ENCODE data around the gene SLC25A10.

Gene SLC25A10

GRCh38 chr17:81686614-81687013 lies 25.5 kb upstream of the SLC25A10 start:
- in situ Hi-C loops (cut with MboI; ENCODE audit: low sequenced_read_pairs): no loop called here

GRCh38 chr17:81687770-81688541 lies 24.1 kb upstream of the SLC25A10 start:
- in situ Hi-C loops (cut with MboI; ENCODE audit: low sequenced_read_pairs): no loop called here

DNA sequence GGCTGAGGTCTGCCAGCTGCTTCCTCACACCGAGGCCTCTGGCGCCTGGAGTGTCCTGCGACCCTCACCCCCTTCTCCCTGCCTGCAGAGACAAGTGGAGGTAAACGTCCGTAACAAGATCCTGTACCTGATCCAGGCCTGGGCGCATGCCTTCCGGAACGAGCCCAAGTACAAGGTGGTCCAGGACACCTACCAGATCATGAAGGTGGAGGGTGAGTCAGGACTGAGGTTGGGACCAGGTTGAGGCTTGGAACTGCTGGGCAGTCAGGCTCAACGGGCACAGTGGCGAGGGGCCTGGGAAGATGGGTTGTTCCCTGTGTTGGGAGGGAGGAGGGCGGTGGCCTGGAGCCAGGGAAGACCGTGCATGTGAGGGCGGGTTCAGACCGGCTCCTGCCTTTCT lies 23.5 kb upstream of the SLC25A10 start:
- in situ Hi-C loops (cut with MboI; ENCODE audit: low sequenced_read_pairs): no loop called here

DNA sequence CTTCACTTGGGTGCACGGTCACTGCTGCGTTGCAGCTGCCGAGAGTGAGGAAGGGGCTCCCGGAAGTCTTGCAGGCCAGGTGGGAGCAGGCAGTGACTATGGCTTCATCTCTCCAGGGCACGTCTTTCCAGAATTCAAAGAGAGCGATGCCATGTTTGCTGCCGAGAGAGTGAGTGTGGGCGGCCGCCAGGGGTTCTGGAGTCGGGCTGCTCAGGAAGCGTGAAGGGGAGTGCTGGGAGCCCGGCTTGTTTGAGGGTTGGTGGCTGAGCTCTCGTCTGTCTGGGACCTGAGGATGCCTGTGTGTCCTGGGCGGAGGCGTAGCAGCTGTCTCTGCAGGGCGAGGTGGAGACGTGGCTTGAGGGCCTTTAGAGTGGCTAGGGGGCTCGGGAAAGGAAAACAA lies 22.0 kb upstream of the SLC25A10 start:
- in situ Hi-C loops (cut with MboI; ENCODE audit: low sequenced_read_pairs): no loop called here

GRCh38 chr17:81690549-81690948 lies 21.5 kb upstream of the SLC25A10 start:
- in situ Hi-C loops (cut with MboI; ENCODE audit: low sequenced_read_pairs): no loop called here

GRCh38 chr17:81691196-81691595 lies 20.9 kb upstream of the SLC25A10 start:
- in situ Hi-C loops (cut with MboI; ENCODE audit: low sequenced_read_pairs): no loop called here

- in situ Hi-C loops (cut with MboI; ENCODE audit: low sequenced_read_pairs): no loop called here
These were observed 20.5 kb upstream of the SLC25A10 start for GRCh38 chr17:81691608-81692007.

DNA sequence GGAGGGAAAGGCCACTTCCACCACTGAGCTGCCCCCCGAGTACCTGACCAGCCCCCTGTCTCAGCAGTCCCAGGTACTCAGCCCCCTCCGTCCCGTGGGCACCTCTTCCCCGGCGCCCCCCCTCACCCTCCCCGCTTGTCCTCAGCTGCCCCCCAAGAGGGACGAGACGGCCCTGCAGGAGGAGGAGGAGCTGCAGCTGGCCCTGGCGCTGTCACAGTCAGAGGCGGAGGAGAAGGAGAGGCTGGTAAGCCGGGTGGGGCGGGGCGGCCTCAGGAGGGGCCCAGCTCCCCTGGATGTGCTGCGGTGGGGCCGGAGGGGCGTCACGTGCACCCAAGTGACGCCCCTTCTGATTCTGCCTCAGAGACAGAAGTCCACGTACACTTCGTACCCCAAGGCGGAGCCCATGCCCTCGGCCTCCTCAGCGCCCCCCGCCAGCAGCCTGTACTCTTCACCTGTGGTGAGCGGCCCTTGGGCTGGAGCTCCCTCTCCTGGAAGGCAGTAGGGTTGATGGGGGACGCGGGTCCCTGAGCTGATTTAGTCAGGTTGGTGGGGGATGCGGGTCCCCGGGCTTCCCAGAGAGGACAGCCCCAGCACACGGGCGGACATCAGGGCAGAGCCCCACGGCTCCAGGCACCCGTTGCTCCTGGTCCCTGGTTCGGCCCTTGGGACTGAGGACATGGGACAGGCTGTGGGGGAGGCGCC lies 18.4 kb upstream of the SLC25A10 start:
- in situ Hi-C loops (cut with MboI; ENCODE audit: low sequenced_read_pairs): no loop called here

- in situ Hi-C loops (cut with MboI; ENCODE audit: low sequenced_read_pairs): no loop called here
These were observed 17.3 kb upstream of the SLC25A10 start for GRCh38 chr17:81694810-81695209.

- in situ Hi-C loops (cut with MboI; ENCODE audit: low sequenced_read_pairs): no loop called here
These were observed 16.9 kb upstream of the SLC25A10 start for GRCh38 chr17:81695211-81695610.

DNA sequence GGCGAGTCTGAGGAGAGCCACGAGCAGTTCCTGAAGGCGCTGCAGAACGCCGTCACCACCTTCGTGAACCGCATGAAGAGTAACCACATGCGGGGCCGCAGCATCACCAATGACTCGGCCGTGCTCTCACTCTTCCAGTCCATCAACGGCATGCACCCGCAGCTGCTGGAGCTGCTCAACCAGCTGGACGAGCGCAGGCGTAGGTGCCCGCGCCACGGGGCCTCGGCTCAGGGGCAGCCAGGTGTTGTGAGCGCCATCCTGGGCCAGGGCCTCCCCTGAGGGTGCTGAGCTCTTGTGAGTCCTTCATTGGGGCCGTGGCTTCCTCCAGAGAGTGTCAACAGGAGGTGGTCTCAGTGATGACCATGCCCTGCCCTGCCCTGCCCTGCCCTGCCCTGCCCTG lies 16.3 kb upstream of the SLC25A10 start:
- in situ Hi-C loops (cut with MboI; ENCODE audit: low sequenced_read_pairs): no loop called here

DNA sequence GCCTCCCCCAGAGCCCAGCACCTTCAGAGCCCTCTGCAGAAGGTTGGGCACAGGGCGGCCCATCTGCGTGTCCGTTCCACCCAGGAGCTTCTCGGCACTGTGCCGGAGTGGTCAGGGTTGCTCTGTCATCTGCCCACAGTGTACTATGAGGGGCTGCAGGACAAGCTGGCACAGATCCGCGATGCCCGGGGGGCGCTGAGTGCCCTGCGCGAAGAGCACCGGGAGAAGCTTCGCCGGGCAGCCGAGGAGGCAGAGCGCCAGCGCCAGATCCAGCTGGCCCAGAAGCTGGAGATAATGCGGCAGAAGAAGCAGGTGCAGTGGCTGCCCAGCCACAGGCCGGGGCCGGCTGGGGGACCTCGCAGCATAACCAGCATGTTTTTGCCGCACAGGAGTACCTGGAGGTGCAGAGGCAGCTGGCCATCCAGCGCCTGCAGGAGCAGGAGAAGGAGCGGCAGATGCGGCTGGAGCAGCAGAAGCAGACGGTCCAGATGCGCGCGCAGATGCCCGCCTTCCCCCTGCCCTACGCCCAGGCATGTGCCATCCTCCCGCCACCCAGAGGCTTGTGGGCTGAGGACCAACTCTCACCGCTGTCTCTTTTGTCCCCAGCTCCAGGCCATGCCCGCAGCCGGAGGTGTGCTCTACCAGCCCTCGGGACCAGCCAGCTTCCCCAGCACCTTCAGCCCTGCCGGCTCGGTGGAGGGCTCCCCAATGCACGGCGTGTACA lies 15.7 kb upstream of the SLC25A10 start:
- in situ Hi-C loops (cut with MboI; ENCODE audit: low sequenced_read_pairs): no loop called here

DNA sequence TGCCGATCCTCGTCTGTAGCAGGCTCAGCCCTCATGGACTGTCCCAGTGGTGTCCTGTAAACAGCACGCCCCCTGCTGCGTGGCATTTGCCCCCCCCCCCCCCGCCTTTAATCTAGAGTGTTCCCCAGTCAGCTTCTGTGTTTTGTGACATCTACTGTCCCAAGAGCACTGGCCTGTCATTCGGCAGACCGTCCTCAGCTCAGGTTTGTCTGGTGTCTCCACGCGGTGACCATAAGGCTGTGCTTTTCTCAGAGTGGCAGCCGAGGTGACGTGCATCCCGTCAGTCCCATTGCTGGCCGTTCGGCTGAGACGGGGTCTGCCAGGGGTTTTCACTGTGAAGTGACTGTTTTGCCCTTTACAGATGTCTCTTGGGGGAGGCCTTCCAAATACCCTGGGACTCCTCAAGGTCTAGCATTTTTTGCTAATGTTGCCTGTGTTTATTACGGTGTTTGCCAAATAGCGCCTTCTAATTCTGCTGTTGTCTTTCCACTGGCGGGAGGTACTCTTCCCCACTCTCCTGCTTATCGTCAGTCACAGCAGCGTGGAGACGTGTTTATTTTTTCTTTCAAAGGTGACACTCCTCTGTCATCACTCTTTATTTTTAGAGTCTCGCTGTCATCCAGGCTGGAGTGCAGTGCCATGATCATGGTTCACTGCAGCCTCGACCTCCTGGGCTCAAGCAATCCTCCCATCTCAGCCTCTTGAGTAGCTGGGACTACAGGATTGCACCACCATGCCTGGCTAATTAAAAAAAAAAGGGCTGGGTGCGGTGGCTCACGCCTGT lies 14.6 kb upstream of the SLC25A10 start:
- in situ Hi-C loops (cut with MboI; ENCODE audit: low sequenced_read_pairs): no loop called here

- in situ Hi-C loops (cut with MboI; ENCODE audit: low sequenced_read_pairs): no loop called here
These were observed 11.5 kb upstream of the SLC25A10 start for GRCh38 chr17:81700353-81701287.

- in situ Hi-C loops (cut with MboI; ENCODE audit: low sequenced_read_pairs): no loop called here
These were observed 10.6 kb upstream of the SLC25A10 start for GRCh38 chr17:81701288-81702071.

- in situ Hi-C loops (cut with MboI; ENCODE audit: low sequenced_read_pairs): no loop called here
These were observed 8.9 kb upstream of the SLC25A10 start, which contains the start of gene MRPL12 for GRCh38 chr17:81702934-81703746. Gene MRPL12 (plus strand): TSS chr17:81703367. CDS start chr17:81703502, 135 bp downstream.

DNA sequence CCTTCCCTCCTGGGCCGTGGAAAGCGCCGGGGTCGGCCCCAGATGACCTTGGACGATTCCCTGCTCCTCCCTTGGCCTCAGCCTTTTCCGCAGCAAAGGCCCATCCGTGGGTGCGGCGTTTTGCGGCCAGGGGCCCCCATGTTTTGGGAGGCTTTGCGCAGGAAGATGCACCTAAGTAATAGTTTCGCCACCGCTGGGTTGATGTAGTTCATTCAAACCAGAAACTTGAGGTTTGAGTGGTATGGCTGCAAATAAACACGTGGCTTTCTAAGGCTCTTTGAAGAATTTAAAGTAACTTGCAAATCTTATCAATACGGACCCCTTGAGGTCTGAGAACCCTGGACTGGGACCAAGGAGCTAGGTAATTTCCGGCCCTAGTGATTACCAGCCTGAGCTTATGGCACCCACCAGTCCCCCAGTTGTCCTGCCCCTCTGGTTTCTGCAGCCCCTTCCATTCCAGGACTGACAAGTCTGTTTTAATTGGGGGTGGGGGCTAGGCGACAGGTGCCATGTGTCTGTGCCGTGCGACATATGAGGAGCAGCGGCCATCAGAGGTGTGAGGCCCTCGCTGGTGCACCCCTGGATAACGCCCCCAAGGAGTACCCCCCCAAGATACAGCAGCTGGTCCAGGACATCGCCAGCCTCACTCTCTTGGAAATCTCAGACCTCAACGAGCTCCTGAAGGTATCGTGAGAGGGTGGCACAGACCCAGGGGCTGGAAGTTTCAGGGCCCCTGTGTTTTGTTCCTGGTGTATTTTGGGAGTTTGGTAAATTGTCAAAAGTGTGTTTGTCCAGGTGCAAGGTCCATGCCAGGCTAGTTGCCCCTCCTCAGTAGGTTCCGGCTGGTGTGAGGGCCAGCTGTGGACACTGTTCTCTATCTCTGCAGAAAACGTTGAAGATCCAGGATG lies 8.1 kb upstream of the SLC25A10 start:
- in situ Hi-C loops (cut with MboI; ENCODE audit: low sequenced_read_pairs): no loop called here

Measured in HL-60/S4 treated with retinoic acid at 250 ng/mL for 4 days and 3 days (cell line).